Heart right ventricle (tissue), 16 donors: ENCODE measurements around the gene RXRB. TPM values are rescaled to one million over a fixed set of nuclear protein-coding genes. Genes with fewer than 3 reads are reported as not detected.

Experiments
- ATAC-seq, 8 donors: fragments of 200-7000 bp; cut with Tn5 transposase; one replicate each; pipeline ENCODE4 v1.9.1; 2020; ENCODE audit warnings: mild to moderate bottlenecking in 8 of 8, moderate library complexity in 8 of 8, moderate number of reproducible peaks in 1 of 8
- DNase-seq, 2 donors: peaks; one replicate each; pipeline ENCODE4 v3.0.0-alpha.2; 2020
- H3K27ac ChIP-seq, 10 donors: fragments of 200-600 bp; sonication (generic) in 2 of 10; one replicate each; pipeline versions ENCODE4 v1.5.0 to v1.8.0; 2020 to 2022; ENCODE audit warnings: mild to moderate bottlenecking in 3 of 10
- H3K27me3 ChIP-seq, 7 donors: fragments of 200-600 bp; one replicate each; pipeline ENCODE4 v1.8.0; 2021 to 2022; ENCODE audit warnings: mild to moderate bottlenecking in 2 of 7
- H3K36me3 ChIP-seq, 9 donors: fragments of 200-600 bp; sonication (generic) in 1 of 9; one replicate each; pipeline versions ENCODE4 v1.5.0 to v1.8.0; 2020 to 2022; ENCODE audit warnings: mild to moderate bottlenecking in 2 of 9
- H3K4me1 ChIP-seq, 9 donors: fragments of 200-600 bp; sonication (generic) in 1 of 9; one replicate each; pipeline versions ENCODE4 v1.5.0 to v1.8.0; 2020 to 2022; ENCODE audit warnings: mild to moderate bottlenecking in 4 of 9
- H3K4me3 ChIP-seq, 10 donors: fragments of 200-600 bp; sonication (generic) in 2 of 10; one replicate each; pipeline versions ENCODE4 v1.5.0 to v1.8.0; 2020 to 2022; ENCODE audit warnings: mild to moderate bottlenecking in 7 of 10, moderate library complexity in 2 of 10
- H3K9me3 ChIP-seq, 11 donors: fragments of 200-600 bp in 10 of 11; sonication (generic) in 2 of 11; one replicate each; pipeline versions ENCODE4 v1.5.0 to v1.8.0; 2013 to 2022; ENCODE audit warnings: mild to moderate bottlenecking in 2 of 11, control low read depth in 1 of 11, moderate library complexity in 1 of 11
- CTCF ChIP-seq, 9 donors: fragments of 200-600 bp; sonication (generic) in 2 of 9; IDR thresholded peaks; one replicate each; pipeline versions ENCODE4 v1.5.0 to v1.8.0; 2021 to 2022; ENCODE audit warnings: antibody characterized with exemption in 9 of 9, mild to moderate bottlenecking in 5 of 9, moderate library complexity in 1 of 9
- WGBS, 2 donors: extraction: QIAGEN DNeasy Blood & Tissue Kit; methylation state at CpG; one replicate each; pipeline ENCODE4 v1.1.7; 2013; ENCODE audit warnings: inconsistent platforms in 1 of 2; 5-methylcytosine and 5-hydroxymethylcytosine counted together
- intact Hi-C, 10 donors: fragments of 100-400 bp; cut with DNase I; formaldehyde crosslinking; loops; one replicate each; pipeline versions ENCODE4 v1.11.1 to v1.14.2; 2022
- polyA plus RNA-seq, 2 donors: library from polyadenylated mRNA; stranded (reverse); fragments of 200-250 nt; gene quantifications; one replicate each; pipeline ENCODE4 v1.2.3, GENCODE V29; 2013
- total RNA-seq, 10 donors: library from RNA; stranded (reverse); fragmentation: NEBNext Ultra II Directional in 3 of 10; extraction: Animal tissue kit (Norgen Biotek cat#: 25700) in 3 of 10; gene quantifications; one replicate each; pipeline versions ENCODE4 v1.2.1 to v1.2.4, GENCODE V29; 2021 to 2023
- donor health status: Arrhythmogenic right ventricular cardiomyopathy.
- donor health status: ischemic (EF 13 %, LVEDD 7.1; RV severe dilation, severe dysfunction).
- donor health status: healthy with polysubstance abuse.
- donor health status: DM: no; HTN: yes; CAD: no.
- donor health status: DM: no; HTN: no; CAD: no.
- donor health status: ischemic (EF 25% LVEDD 6.9; RV normal size, moderate dysfunction).
- donor health status: ischemic (EF 25% LVEDD 5.7; RV mildly dilated, moderate dysfunction).
- donor health status: healthy.
- donor health status: DM: yes; HTN: yes; CAD: no.
- donor health status: Ischemic cardiomyopathy.
- donor health status: ischemic (EF 35%, LVEDD 5.7; RV mildly dilated, moderate dysfunction).
- donor health status: nonischemic (EF 11% LVEDD 7.7; RV severe dilation, severe dysfunction).
- donor health status: DM: yes; HTN: yes; CAD: no.
- donor health status: PGD.
- donor health status: ischemic (EF 29% LVEDD 5.4; RV normal size, mild dysfunction).
- donor health status: nonischemic (EF 23%, LVEDD 6.1; RV moderate dilation, normal function).

RXRB gene
- total and polyA plus RNA-seq, 12 donors = 22.2 to 40.7 (median 33.2) TPM

- Histone ChIP-seq H3K4me1 (peaks cover 6 to 45% (median 25%) of the 10 kb centered on the region in 9 donors), H3K9me3 (no peaks in the 10 kb centered on the region), H3K27me3 (peaks cover 0 to 16% (median 0%) of the 10 kb centered on the region in 7 donors), H3K4me3 (no peak overlapping the region), H3K27ac (no peak overlapping the region), H3K36me3 (peaks cover 0 to 31% (median 11%) of the 10 kb centered on the region in 9 donors)
- WGBS, 2 donors = 83 to 88% methylated on average over 15 to 17 of the region's 17 CpGs
- intact Hi-C loops = loop anchor here in 1 of 10 donors (5.0 kb wide), 1 partner anchor 36 kb away; no protein-coding TSS in a partner anchor
- no peak for TF ChIP-seq CTCF (IDR thresholded peaks at IDR 0.05)
- DNase-seq = no peak
- ATAC-seq = no peak
Measured at GRCh38 chr6:33211136-33211535, 10.7 kb upstream of the RXRB start.

- DNase-seq (no peak), ATAC-seq (no peak)
- Histone ChIP-seq H3K9me3 (no peaks in the 10 kb centered on the region), H3K36me3 (peaks cover 0 to 31% (median 11%) of the 10 kb centered on the region in 9 donors), H3K27ac (no peak overlapping the region), H3K4me3 (no peak overlapping the region), H3K27me3 (peaks cover 0 to 16% (median 0%) of the 10 kb centered on the region in 7 donors), H3K4me1 (peaks cover 6 to 52% (median 31%) of the 10 kb centered on the region in 9 donors)
- intact Hi-C loops = loop anchor here in 4 of 10 donors (1.0 to 10.0 kb wide), 4 partner anchors 16 to 1035 kb away; partner anchors contain the start of genes AGPAT1 (in 1 of the 4) and RNF5 (in 1 of the 4)
- WGBS, 2 donors = 93 to 94% methylated on average over 10 of the region's 10 CpGs
- TF ChIP-seq CTCF (IDR thresholded peaks at IDR 0.05) = no peak
Measured at GRCh38 chr6:33209856-33210255, 9.4 kb upstream of the RXRB start.

- intact Hi-C loops = loop anchor here in 2 of 10 donors (10.0 kb wide), 2 partner anchors 486 to 1034 kb away; partner anchors contain the start of genes AGPAT1 (in 1 of the 2) and RNF5 (in 1 of the 2)
- ATAC-seq = peak; percentile 82 to 89 (median 86)
- WGBS, 2 donors = 0 to 1% methylated on average over 58 to 86 of the region's 86 CpGs
Measured at GRCh38 chr6:33208091-33208967, 7.9 kb upstream of the RXRB start, which contains the start of gene RING1. Gene RING1, plus strand, starts transcription at chr6:33208500. Its CDS starts 323 bp downstream, at chr6:33208823.

More at GRCh38 chr6:33208091-33208967, 7.9 kb upstream of the RXRB start, which contains the start of gene RING1:
- H3K4me3 ChIP-seq = peak within 1 kb of the TSS; percentile 60 to 98 (median 94)
- peaks cover 0 to 38% (median 12%) of the 10 kb centered on the region in 9 donors for H3K36me3 ChIP-seq
- peak within 1 kb of the TSS; percentile 79 to 99 (median 97) for H3K27ac ChIP-seq
- DNase-seq = peak; percentile 90
- H3K4me1 ChIP-seq = peaks cover 10 to 53% (median 37%) of the 10 kb centered on the region in 9 donors
- H3K9me3 ChIP-seq = no peaks in the 10 kb centered on the region
- no peak for TF ChIP-seq CTCF (IDR thresholded peaks at IDR 0.05)
- peaks cover 0 to 9% (median 0%) of the 10 kb centered on the region in 7 donors for H3K27me3 ChIP-seq
